Rectal smooth muscle tissue (tissue), 1 donor: ENCODE results near the gene IFNG.

Experiments used
- H3K27ac ChIP-seq: one replicate; pipeline ENCODE4 v1.7.0; 2013; ENCODE audit warnings: low read depth, low read length, inconsistent platforms
- H3K27me3 ChIP-seq: one replicate; pipeline ENCODE4 v1.7.0; 2013; ENCODE audit warnings: low read length; ENCODE audit not compliant: control insufficient read depth, insufficient read depth
- H3K36me3 ChIP-seq: one replicate; pipeline ENCODE4 v1.7.0; 2013; ENCODE audit warnings: low read length; ENCODE audit not compliant: control insufficient read depth, insufficient read depth
- H3K4me1 ChIP-seq: one replicate; pipeline ENCODE4 v1.7.0; 2013; ENCODE audit warnings: low read length; ENCODE audit not compliant: control insufficient read depth, insufficient read depth
- H3K4me3 ChIP-seq: one replicate; pipeline ENCODE4 v1.7.0; 2013; ENCODE audit warnings: low read length
- H3K9ac ChIP-seq: one replicate; pipeline ENCODE4 v1.7.0; 2013; ENCODE audit warnings: low read length

IFNG gene

DNA sequence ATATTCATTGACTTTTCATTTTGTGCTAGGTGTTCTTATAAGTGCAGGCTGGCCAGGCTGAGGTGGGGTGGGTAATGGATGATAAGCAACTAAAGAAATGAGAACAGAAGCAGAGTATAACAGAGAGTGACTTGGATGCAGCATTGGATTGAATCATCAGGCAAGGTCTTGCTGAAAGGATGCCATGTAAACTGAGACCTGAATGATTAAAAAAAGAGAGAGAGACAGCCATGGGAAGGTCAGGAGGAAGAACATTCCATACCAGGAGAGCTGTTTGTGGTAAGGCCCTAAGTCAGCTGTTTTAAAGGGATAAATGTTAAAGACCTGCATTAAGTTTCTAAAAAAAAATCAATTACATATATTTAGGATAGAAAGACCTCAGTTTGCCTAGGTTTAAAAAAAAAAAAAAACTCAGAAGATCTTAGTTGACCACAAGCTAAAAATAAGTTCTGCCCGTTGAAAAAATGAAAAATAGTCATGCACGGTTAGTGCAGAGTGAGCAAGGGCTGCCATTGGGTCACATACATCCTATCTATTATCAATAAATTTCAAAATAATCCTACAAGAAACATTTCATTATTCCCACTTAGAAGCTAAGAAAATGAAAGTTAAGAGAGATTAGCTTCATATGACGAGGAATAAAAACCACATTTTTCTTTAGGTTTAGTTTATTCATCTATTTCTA is 37.2 kb downstream of the IFNG start:
- Histone ChIP-seq H3K4me1 (no peaks in the 10 kb centered on the region), H3K4me3 (no peak overlapping the region), H3K36me3 (no peaks in the 10 kb centered on the region), H3K9ac (no peak overlapping the region), H3K27me3 (no peaks in the 10 kb centered on the region), H3K27ac (no peak overlapping the region)

DNA sequence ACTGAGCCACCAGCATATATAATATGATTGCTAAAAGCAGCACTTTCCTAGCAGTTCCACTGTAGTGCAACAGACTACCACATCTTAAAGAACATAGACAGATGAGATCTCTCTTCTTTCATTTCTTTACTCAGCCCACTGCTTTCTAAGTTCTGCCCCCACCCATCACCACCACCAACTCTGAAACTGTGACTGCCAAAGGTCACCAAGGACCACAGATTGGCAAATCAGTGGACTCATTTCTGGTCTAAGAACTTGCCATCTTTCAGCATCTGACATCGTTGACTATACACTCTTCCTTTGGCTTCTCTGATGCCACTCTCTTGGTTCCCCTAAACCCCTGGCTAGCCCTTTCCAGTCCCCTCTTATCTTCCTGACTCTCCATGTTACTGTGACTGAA is 38.4 kb downstream of the IFNG start:
- no peaks in the 10 kb centered on the region for H3K4me1 ChIP-seq
- no peak overlapping the region for H3K4me3 ChIP-seq
- H3K36me3 ChIP-seq, result no peaks in the 10 kb centered on the region
- no peaks in the 10 kb centered on the region for H3K27me3 ChIP-seq
- H3K27ac ChIP-seq, result no peak overlapping the region
- H3K9ac ChIP-seq, result no peak overlapping the region

DNA sequence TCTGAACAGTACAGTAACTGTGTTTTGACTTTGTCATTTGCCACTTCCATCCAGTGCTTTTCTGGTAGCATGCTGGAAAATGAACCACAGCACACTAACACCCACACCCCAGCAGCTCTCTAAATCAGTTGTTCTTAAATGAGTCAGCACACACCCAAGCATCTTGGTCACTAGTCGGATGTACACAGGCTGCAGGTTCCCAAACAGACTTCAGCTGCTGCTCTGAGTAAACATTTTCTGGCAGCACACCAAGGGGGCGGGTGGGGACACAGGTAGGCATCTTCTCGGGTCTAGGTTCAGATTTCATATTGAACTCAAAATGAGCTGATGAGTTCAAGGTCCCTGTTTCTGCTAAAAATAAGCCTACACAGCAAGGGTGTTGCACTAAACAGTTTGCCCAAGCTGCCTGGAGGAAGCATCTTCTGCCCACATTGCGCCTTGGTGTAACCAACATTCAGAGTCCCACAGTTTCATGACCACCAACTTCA is 39.8 kb downstream of the IFNG start:
- no peaks in the 10 kb centered on the region for H3K27me3 ChIP-seq
- H3K4me3 ChIP-seq, result no peak overlapping the region
- no peaks in the 10 kb centered on the region for H3K36me3 ChIP-seq
- H3K27ac ChIP-seq, result no peak overlapping the region
- no peaks in the 10 kb centered on the region for H3K4me1 ChIP-seq
- H3K9ac ChIP-seq, result no peak overlapping the region

DNA sequence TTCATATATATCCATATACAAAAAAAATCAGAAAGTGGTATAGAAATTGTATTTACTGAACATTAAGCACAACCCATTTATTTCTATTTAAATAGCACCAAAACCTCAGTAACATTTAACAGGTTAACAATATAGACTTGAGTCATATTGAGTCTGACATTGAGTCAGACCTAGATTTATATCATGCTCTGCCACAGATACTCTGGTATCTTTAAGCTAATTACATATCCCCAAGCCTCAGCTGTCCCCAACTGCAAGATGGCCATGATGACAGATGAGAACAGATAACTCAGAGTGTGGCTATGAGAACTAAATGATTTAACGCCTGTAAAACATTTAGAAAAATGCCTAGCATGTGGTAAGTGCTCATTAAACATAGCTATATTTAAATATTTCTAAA is 40.3 kb downstream of the IFNG start:
- no peaks in the 10 kb centered on the region for H3K36me3 ChIP-seq
- no peaks in the 10 kb centered on the region for H3K27me3 ChIP-seq
- H3K9ac ChIP-seq, result no peak overlapping the region
- H3K4me3 ChIP-seq, result no peak overlapping the region
- H3K27ac ChIP-seq, result no peak overlapping the region
- H3K4me1 ChIP-seq, result no peaks in the 10 kb centered on the region

DNA sequence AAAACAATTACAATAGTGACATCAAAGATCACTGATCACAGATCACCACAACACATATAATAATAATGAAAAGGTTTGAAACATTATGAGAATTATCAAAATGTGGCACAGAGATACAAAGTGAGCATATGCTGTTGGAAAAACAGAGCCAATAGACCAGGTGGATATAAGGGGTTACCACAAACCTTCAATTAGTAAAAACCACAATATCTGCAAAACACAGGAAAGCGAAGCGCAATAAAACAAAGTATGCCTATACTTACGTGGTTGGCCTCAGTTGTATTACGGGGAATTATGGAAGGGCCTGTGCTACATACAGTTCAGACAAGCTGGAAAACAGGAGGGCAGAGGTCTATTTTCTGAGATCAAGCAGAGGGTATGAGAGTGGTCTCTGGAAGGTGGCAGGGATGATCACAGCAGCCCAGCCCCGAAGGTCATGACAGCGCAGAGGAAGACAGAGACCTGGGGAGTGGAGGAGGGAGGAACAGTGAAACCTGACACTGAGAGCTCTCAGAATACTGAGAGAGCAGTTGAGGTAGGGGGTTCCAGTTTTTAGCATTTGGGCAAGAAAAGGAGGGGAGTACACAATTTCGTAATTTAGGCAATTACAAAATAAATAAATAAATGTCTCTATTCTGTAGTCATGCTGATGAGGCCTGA is 41.3 kb downstream of the IFNG start:
- Histone ChIP-seq H3K4me3 (no peak overlapping the region), H3K9ac (no peak overlapping the region), H3K4me1 (no peaks in the 10 kb centered on the region), H3K27ac (no peak overlapping the region), H3K36me3 (no peaks in the 10 kb centered on the region), H3K27me3 (no peaks in the 10 kb centered on the region)

DNA sequence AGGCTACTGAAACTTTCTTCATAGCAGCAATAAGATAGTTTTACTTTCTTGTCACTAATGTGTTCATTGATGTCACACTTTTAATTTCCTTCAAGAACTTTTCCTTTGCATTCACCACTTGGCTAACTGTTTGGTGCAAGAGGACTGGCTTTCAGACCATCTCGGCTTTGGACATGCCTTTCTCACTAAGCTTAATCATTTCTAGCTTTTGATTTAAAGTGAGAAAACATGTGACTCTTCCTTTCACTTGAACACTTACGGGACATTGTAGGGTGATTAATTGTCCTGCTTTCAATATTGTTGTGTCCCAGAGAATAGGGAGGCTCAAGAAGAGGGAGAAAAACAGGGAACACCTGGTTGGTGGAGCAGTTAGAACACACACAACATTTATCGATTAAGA is 41.9 kb downstream of the IFNG start:
- Histone ChIP-seq H3K4me1 (no peaks in the 10 kb centered on the region), H3K27me3 (no peaks in the 10 kb centered on the region), H3K4me3 (no peak overlapping the region), H3K9ac (no peak overlapping the region), H3K27ac (no peak overlapping the region), H3K36me3 (no peaks in the 10 kb centered on the region)

DNA sequence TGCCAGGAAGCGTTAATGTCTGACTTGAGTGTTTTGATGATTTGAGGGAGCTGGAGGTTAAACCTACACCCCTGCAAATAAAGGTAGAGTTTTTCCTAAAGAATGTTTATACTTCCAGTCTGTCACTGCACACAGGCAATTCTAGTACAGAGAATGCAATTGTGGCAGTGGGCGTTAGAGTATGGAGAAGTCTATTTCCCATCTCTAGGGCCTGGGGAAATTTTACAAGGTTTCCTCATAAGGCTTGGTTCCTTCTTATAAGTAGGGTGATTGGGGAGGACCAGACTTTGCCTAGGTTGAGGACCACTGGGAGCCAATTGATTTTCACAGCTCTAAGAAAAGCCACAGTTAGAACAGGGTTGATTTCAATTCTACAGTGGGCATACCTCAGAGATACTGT is 44.3 kb downstream of the IFNG start:
- H3K4me3 ChIP-seq, result no peak overlapping the region
- no peaks in the 10 kb centered on the region for H3K4me1 ChIP-seq

DNA sequence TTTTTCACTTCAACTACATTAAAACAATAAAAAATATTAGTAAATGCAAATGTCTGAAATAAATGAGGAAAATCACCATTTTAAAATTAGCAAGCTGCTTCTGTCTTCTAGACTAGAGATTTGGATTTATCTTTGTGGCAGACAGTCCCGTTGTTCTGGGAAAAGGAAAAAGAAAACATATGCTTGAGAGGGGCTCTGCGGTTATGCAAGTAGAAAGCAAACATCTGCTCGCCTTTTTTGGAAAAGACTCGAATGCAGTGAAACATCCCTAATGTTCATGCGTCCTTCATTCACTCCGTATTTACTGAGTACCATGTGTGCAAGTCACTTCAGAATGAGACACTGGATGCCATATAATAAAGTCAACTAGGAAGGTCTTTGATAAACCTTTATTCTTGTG is 44.9 kb downstream of the IFNG start:
- Histone ChIP-seq H3K27me3 (no peaks in the 10 kb centered on the region), H3K36me3 (no peaks in the 10 kb centered on the region), H3K27ac (no peak overlapping the region), H3K4me3 (no peak overlapping the region), H3K9ac (no peak overlapping the region), H3K4me1 (no peaks in the 10 kb centered on the region)

More for the DNA sequence above, 44.3 kb downstream of the IFNG start:
- Histone ChIP-seq H3K27ac (no peak overlapping the region), H3K36me3 (no peaks in the 10 kb centered on the region), H3K27me3 (no peaks in the 10 kb centered on the region), H3K9ac (no peak overlapping the region)

DNA sequence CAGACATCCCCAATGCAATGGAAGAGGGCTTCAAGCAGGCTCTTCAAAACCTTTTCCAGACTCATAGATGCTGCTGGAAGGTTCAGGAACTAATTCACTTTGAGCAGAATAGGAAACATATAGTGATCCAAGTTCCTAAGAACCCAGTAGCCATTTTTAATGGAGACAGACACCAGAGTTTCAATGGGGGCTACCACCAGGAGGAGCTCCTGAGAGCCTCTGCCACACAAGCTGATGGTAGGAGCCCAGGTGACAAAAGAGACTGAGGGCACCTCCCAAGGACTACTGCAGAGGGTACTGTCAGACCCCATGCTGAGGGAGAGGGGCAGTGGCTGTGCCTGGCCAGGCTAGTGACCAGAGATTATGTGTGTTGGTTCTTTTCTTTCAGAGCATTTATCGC is 45.9 kb downstream of the IFNG start:
- no peaks in the 10 kb centered on the region for H3K27me3 ChIP-seq
- H3K9ac ChIP-seq, result no peak overlapping the region
- H3K4me1 ChIP-seq, result no peaks in the 10 kb centered on the region
- no peak overlapping the region for H3K27ac ChIP-seq
- H3K4me3 ChIP-seq, result no peak overlapping the region
- H3K36me3 ChIP-seq, result no peaks in the 10 kb centered on the region

DNA sequence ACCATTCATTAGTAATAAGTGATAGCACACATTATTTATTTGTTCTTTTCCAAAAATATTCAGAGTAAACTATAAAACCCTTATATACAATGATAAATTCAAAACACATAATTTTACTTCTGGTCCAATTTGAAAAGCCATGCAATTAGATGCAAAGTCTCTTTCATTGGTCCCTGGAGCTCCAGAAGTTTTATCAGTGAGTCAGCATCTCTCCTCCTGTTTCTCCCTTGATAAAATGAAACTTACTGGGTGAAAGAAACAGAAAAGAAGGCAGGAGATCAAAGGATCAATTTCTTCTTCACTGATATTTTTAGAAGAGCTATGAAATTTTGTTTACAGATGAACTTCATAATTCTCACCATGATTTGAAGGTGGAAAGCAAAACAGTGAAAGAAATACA is 47.5 kb downstream of the IFNG start:
- H3K27me3 ChIP-seq, result no peaks in the 10 kb centered on the region
- no peak overlapping the region for H3K27ac ChIP-seq
- H3K4me3 ChIP-seq, result no peak overlapping the region
- H3K4me1 ChIP-seq, result no peaks in the 10 kb centered on the region
- no peak overlapping the region for H3K9ac ChIP-seq
- no peaks in the 10 kb centered on the region for H3K36me3 ChIP-seq

DNA sequence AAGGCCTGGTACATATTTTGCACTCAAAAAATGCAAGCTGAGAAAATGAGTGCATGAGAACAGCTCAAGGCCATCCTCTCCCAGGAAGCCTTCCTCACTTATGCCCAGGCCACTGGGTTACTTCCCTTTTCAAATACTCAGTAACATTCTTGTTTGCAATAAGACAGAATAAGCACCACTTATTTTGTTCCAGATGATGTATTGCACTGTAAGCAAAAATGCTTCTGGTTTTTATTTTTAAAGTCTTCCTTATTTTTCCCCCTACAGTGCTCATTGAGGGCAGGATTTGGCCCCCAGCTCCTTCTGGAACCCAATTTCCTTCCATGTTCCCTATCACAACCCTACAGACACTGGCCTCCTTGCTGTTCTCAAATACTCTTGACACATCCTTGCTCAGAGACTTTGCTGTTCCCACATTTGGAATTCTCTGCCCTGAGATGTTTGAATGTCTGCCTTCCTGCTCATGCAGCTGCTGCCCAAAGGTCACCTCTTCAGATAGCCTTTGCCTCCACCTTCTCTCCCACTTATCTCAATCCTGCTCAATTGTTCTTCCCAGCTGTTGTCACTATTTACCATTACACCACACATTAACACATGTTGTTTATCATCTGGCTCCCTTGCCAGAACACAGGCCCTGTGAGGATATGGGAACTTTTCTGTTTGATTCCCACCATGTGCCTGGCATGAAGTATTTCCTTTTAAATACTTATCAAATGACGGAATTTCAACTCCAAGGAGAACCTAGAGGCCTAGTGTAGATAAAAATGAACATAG is 49.9 kb downstream of the IFNG start:
- Histone ChIP-seq H3K4me3 (no peak overlapping the region), H3K4me1 (no peaks in the 10 kb centered on the region), H3K9ac (no peak overlapping the region), H3K27ac (no peak overlapping the region), H3K27me3 (no peaks in the 10 kb centered on the region), H3K36me3 (no peaks in the 10 kb centered on the region)

DNA sequence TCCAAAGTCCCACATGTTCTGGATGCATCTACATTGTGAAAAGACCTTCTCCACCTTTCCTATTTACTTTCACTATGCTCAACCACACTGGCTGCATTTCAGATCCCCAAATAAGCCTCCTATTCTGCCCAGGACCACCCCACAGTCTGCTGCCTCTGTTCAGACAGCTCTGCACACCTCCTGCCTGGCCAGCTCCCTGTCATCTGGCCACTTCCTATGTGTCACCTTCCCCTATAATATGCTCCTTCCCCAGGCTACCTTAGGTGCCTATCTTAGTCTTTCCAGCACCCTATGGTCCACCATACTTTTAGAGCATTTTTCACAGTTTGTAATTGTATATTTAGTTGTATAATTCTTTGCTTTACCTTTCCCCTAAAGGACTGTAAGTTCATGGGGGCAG is 50.5 kb downstream of the IFNG start:
- H3K4me3 ChIP-seq, result no peak overlapping the region
- no peaks in the 10 kb centered on the region for H3K27me3 ChIP-seq
- no peak overlapping the region for H3K9ac ChIP-seq
- no peaks in the 10 kb centered on the region for H3K36me3 ChIP-seq
- H3K4me1 ChIP-seq, result no peaks in the 10 kb centered on the region
- H3K27ac ChIP-seq, result no peak overlapping the region
